GM12892 (cell line): Measurements from ENCODE around the gene DBX2.

Experiments
- DNase-seq: peaks from one replicate; pipeline ENCODE4 v3.0.0; 2011; ENCODE audit not compliant: insufficient read length
- FAIRE-seq: peaks from 2 replicates; lab custom pipeline; 2011; peaks lifted over from hg19 to GRCh38; lab: Jason Lieb, UNC
- POLR2A ChIP-seq: IDR thresholded peaks from 2 replicates; pipeline ENCODE4 v1.6.1; 2011; ENCODE audit warnings: low read depth, low read length, control low read depth
- POLR2AphosphoS5 ChIP-seq: IDR thresholded peaks from 2 replicates; pipeline ENCODE4 v1.6.1; 2011; ENCODE audit warnings: low read depth, low read length, control low read depth
- TAF1 ChIP-seq: IDR thresholded peaks from 2 replicates; pipeline ENCODE4 v1.6.1; 2011; ENCODE audit warnings: low read depth, mild to moderate bottlenecking, control low read depth, low read length, borderline replicate concordance

The DBX2 gene

GRCh38 chr12:44979918-44980317 lies 71.0 kb downstream of the DBX2 start:
- no peak for FAIRE-seq
- no peak for DNase-seq
- no peak for TF ChIP-seq POLR2AphosphoS5
- no peak for TF ChIP-seq TAF1
- TF ChIP-seq POLR2A: no peak

GRCh38 chr12:44976246-44976645 lies 74.7 kb downstream of the DBX2 start:
- no peak for TF ChIP-seq TAF1
- no peak for TF ChIP-seq POLR2AphosphoS5
- TF ChIP-seq POLR2A: no peak
- DNase-seq (no peak), FAIRE-seq (no peak)

GRCh38 chr12:44972746-44973421 lies 78.0 kb downstream of the DBX2 start:
- no peak for FAIRE-seq
- DNase-seq: no peak
- TF ChIP-seq POLR2AphosphoS5 (no peak), POLR2A (no peak), TAF1 (no peak)

- TF ChIP-seq POLR2AphosphoS5 (no peak), TAF1 (no peak), POLR2A (no peak)
- no peak for DNase-seq
- FAIRE-seq: no peak
These were observed 81.9 kb downstream of the DBX2 start for GRCh38 chr12:44968965-44969364.
